HG02973 (cell line): Measurements from ENCODE around the gene TCIRG1.

ENCODE experiments used
- ATAC-seq: cut with Tn5 transposase; IDR thresholded peaks from one replicate; pipeline ENCODE4 v1.9.1; 2021; ENCODE audit warnings: moderate library complexity; ENCODE audit not compliant: unreplicated experiment

The TCIRG1 gene

DNA sequence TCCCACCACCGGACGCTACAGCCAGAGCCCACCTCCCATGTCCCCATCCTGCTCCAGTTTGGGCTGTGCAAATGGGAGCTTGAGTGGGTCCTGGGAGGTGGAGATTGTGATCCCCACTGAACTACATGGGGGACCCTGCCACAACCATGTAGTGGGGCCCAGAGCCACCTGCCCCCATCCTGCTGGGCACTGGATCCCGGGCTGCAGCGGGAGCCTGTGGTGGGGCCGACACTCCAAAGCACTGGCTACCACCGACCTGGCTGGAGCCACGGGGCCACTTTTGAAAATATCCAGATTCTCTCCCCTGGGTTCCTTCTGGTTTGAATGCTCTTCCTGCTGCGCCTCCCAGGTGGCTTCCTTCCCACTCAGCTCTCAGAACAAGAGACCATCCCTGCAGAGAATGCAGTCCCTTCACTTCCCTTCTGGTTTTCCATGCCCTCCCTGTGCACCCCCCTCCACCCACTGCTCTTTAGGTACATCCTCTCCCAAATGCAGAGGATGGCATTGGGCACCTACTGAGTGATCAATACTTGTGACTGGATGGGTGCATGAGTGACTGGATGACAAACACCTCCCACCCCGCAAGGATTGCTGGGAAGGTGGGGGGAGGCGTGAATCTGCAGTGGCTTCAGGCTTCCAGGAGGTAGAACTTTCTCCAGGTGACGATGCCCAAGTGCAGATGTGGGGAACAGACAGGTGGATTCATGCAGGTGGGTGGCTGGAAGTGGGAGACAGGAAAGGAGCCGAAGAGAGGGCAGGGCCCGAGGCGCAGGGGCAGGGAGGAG is 34.1 kb upstream of the TCIRG1 start:
- no peak for ATAC-seq

DNA sequence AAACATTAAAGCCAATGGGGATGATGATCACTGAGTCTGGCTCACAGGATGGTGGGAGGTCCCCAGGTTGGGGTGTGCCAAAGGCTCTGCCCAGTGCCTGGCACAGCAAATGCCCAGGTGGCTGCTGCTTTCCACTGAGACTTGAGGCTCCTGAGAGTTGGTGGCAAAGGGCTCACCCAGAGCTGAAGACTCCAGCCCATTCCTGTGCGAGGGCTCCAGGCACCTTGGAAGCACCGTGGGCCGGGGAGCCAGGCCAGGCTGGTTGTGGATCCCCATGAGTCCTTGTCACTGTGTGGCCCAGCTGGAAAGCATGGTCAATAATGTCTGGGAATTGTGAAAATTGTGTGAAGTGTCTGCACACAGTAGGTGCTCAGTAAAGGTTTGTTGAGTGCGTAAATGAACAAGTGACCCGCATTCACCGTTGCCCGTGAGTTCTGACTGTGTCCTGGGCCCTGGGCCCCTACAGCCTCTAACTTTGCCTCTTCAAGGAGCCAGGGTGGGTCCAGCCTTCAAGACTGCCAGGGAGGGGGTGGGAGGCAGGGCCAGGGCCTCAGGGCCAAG is 32.1 kb upstream of the TCIRG1 start:
- no peak for ATAC-seq

- no peak for ATAC-seq
Observed at GRCh38 chr11:68007498-68008380, 31.1 kb upstream of the TCIRG1 start.

- ATAC-seq, result no peak
Observed at GRCh38 chr11:68008381-68009337, 30.2 kb upstream of the TCIRG1 start.

- ATAC-seq, result no peak
Observed at GRCh38 chr11:68009391-68010089, 29.3 kb upstream of the TCIRG1 start.

GRCh38 chr11:68010090-68011041 is 28.5 kb upstream of the TCIRG1 start, which contains the start of gene ALDH3B1:
TSS of gene ALDH3B1 (plus strand) at chr11:68010327. CDS start at chr11:68015298, 4,971 bp downstream.
- no peak for ATAC-seq

GRCh38 chr11:68011051-68011943 is 27.5 kb upstream of the TCIRG1 start:
- no peak for ATAC-seq

GRCh38 chr11:68012044-68012842 is 26.6 kb upstream of the TCIRG1 start:
- ATAC-seq, result no peak

GRCh38 chr11:68012843-68013610 is 25.8 kb upstream of the TCIRG1 start:
- ATAC-seq, result no peak

GRCh38 chr11:68013611-68014156 is 25.1 kb upstream of the TCIRG1 start:
- ATAC-seq, result no peak

- ATAC-seq, result no peak
Observed at GRCh38 chr11:68014157-68014946, 24.5 kb upstream of the TCIRG1 start.

DNA sequence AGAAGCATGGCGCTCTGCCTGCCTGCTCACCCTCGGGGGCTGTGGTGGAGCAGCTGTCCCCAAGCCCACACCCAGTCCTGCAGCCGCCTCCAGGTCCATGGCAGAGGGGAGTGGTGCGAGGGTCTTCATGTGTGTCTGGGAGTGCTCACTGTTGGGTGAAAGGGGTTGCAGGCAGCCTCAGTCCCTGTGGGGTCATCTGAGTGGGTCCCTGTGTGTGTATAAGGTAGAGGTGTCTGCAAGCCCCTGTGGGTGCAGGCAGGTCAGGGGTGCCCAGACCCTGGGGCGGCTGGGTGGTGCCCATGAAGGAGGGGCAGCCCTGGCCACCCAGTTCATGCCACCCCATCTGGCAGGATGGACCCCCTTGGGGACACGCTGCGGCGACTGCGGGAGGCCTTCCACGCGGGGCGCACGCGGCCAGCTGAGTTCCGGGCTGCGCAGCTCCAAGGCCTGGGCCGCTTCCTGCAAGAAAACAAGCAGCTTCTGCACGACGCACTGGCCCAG is 23.8 kb upstream of the TCIRG1 start:
- ATAC-seq, result no peak

GRCh38 chr11:68015467-68015866 is 23.4 kb upstream of the TCIRG1 start:
- no peak for ATAC-seq

DNA sequence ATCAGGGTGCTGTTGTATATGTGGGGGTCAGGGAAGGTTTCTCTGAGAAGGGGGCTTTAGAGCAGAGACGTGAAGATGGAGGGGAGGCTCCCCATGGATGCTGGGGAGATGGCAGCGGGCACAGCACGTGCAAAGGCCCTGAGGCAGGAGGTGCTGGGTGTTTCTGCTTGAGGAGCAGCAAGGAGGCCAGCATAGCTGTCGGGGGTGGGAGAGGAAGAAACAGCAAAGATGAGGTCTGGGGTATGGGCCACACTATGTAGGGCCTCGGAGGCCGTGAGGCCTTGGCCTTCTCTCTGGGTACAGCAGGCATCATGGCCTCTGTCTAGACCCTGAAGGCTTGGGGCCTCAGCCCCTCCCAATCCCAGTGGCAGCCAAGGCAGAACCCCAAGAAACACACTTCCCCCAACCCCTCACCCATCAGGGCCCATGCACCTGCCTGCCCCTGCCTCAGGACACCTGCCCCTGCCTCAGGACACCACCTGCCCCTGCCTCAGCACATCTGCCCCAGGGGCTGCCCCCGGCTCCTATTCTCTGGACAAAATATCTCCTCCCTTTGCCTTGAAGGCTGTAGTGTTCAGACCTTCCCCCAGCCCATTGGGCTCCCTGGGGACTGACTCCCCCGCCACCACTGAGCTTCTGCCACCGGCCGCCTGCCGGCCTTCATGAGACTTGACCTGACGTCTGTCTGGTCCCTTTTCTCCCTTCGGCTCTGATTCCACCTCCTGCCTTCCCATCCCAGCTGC is 22.5 kb upstream of the TCIRG1 start:
- no peak for ATAC-seq
